Activated T-cell treated with anti-CD3 and anti-CD28 coated beads, Interleukin-2, amount 50 U/mL, for 1 hour (primary cell): Measurements from ENCODE around the gene PPP6R3.
"Not testable (repeated sequence)": the region's sequence is repeated elsewhere in the genome, so short reads cannot be mapped to it uniquely, and the experiment has no call there.

ENCODE experiments used
- DNase-seq: peaks from one replicate; pipeline ENCODE4 v3.0.0-alpha.2; 2020

Gene PPP6R3

DNA sequence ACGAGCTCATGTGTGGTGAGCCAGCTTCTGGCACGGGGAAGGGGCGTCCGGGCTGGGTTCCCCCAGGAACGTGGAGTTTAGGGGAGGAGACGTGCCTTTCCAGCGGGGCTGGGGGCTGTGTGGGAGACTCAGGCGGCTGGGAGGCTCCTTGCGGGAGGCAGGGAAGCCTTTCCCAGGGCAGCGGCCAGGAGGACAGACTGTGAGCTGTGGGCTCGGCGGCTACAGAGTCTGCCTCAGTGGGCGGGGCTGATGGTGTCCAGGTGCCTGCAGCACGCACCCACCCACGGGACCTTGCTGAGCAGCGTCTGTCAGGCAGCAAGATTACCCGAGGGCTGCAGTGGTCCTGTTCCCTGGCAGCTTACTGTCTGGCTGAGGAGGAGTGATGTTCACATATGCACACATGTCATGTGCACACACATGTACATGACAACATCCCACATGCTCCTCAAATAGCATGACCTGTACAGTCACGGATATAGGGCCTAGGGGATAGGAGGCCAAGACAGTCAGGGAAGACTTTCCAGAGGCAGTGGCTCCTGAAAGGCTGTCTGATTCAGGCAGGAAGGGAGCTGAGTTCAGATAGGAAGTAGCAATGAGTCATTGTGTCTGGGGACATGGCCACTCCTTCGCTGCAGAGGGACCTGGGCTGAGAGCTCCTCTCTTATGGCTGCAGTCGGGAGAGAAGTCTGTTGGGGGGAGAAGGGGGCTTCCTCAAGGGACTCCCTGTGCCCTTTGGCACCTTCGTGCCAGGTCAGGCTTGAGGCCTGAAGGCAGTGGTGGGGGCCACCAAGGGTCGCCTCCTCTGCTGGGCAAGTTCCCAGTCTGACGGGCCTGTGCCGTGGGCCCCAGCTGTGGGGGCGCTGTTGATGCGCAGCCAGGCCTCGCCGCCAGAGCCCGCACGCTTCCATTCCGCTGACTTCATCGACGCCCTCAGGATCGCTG lies 23.3 kb upstream of the PPP6R3 start:
- DNase-seq = no peak

DNA sequence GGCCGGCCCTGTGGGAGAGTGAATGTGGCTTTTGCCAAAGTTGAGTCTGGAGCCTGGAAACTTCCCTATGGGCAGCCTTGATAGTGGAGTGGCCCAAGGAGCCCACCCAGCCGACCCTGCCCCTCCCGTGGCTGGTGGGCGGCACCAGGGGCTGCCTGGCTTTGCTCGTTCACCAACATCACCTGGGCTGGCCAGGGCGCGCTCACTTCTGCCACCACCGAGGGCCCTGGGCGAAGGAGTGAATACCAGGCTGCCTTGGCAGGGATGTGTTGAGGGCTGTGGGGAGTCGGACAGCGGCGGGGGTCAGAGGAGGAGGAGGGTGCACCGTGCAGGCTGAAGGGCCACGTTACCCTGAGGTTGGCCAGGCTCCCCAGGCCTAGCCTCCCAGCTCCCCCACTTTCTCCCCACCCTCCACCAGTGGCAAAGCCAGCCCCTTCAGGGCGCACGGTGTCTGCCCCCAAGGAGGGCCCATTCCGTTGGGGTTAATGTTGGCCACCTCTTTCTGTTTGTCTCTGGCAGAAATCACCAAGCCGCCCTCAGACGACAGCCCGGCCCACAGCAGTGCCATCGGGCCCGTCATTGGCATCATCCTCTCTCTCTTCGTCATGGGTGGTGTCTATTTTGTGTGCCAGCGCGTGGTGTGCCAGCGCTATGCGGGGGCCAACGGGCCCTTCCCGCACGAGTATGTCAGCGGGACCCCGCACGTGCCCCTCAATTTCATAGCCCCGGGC lies 22.5 kb upstream of the PPP6R3 start:
- no peak for DNase-seq

DNA sequence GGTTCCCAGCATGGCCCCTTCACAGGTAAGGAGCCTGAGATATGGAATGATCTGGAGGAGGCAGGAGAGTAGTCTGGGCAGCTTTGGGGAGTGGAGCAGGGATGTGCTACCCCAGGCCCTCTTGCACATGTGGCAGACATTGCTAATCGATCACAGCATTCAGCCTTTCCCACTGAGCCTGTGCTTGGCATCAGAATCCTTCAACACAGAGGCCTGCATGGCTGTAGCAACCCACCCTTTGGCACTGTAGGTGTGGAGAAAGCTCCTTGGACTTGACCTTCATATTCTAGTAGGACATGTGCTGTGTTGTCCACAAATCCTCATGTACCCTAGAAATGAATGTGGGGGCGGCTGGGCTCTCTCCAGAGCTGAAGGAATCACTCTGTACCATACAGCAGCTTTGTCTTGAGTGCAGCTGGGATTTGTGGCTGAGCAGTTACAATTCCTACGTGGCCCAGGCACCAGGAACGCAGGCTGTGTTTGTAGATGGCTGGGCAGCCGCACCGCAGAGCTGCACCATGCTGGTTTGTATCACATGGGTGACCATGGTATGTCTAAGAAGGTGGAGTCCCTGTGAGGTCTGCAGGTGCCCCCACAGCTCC lies 21.8 kb upstream of the PPP6R3 start:
- no peak for DNase-seq

DNA sequence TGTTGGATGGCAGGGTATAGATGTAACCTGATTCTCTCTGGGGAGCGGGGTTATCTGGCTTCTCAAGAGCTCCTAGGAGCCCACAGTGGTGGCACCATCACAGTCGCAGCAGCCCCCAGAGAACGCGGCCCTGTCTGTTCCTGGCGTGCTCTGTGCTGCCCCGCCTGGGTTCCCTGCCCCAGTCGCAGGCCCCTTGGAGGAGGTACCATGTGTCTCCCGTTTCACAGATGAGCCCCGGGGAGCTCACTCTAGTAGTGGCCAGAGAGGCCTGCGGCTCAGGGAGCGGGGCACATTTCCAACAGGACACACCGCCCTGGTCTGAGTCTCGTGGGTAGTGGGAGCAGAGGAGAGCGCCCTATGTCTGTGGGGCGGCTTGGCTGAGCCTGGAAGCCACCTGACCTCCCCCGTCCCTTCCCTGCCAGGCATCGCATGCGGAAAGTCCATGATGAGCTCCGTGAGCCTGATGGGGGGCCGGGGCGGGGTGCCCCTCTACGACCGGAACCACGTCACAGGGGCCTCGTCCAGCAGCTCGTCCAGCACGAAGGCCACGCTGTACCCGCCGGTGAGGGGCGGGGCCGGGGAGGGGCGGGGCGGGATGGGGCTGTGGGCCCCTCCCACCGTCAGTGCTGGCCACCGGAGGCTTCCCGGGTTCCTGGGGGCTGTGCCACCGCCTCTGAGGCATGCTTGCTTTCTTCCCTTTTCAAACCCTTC lies 21.0 kb upstream of the PPP6R3 start:
- DNase-seq = no peak

DNA sequence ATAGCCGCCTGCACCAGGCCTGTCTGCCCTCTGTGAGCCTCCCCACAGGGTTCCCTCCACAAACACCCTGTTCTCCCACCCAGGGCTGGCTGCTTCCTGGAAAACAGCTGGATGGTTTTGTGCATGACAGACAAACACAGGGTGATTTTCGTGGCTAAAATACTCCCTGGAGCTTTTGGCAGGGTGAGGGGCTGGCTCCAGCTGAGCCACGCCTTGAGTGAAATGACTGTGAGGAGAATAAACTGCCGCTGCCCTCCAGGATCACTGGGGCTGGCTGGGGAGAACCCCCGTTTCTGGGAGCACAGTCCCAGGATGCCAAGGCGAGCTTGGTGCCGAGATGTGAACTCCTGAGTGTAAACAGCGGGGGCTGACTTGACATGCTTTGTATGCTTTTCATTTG lies 20.3 kb upstream of the PPP6R3 start:
- no peak for DNase-seq

DNA sequence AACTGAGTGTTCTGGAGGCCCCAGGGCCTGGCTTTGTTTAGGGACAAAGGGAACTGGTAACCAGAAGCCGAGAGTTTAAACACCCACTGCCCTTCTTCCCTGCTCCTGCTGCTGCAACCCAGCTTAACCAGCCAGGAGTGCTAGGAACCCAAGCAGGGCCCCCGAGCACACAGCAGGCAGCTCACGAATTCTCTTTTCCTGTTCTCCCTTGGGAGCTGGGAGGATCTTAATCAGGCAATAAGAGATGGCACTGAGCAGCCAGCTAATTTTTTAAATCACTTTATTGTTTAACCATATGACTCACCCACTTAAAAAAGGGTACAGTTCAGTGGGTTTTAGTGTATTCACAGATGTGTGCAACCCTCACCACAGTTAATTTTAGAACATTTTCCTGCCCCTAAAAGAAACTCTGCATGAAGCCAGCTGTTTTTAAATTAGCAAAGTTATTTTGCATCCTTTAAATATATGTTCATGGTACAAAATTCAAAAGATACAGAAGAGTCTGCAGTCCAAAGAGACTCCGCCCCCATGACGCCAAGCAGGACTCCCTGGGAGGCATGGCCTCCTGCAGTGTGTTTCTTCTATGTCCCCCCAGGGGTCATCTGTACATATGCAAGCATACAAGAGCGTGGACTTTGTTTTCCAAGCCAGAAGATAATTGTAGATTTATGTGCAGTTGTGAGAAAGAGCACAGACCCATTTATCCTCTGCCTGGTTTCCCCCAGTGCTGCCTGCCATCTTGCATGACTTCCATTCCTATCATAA lies 18.9 kb upstream of the PPP6R3 start:
- no peak for DNase-seq

DNA sequence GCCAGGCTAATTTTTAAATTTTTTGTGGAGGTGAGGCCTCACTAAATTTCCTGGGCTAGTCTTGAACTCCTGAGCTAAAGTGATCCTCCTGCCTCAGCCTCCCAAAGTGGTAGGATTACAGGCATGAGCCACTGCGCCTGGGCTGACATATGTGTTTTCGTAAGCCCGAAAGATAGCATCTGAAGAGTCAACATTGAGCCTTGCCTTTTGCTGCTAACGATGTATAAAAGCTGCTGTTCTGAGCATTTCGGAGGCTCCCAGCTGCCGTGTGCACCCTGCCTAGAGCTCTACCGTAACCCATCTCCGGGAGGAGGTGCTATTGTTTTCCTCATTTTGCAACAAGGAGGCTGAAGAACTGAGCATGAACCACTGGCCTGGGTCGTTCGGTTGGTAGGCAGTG lies 18.1 kb upstream of the PPP6R3 start:
- no peak for DNase-seq

DNA sequence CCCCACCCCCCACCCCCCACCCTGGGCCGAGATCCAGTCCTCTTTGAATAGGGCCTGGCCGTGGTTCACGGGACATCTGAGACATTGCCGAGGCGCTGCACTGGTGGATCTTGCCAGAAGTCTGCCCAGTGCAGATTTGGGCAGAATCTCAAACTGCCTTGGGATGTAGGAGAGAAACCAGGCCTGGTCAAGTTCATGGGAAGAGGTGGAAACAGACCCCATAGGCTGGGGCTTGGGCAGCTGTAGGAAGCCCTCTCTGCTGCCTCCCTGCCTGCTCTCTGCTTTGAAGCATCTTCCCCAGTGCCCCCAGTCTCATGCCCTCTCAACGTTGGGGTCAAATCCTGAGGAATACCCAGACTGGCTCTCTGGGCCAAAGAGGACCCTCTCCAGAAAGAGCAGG lies 16.0 kb upstream of the PPP6R3 start:
- DNase-seq = no peak

DNA sequence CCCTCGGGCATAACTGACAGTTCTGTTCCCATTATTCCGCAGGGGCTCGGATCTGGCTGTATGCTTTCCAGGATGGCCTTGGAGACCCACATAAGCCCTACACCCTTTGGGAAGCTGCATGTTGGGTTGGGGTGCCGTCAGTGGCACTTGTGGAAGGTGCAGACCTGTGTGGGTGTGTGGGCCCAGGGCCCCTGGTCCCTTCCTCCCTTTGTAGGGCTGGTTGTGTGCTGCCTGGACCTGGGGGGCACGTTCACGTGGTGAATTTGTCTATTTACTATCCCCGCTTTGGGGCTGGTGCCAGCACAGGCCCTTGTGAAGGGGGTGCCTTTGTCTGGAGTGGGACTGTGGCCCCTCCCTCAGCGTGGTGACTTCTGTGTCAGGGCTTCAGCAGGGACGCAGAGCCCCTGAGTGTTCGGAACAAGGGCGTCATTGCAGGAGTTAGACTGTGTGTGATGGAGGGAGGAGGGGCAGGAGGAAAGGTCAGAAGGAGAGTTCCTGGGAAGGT lies 15.0 kb upstream of the PPP6R3 start:
- DNase-seq = no peak

DNA sequence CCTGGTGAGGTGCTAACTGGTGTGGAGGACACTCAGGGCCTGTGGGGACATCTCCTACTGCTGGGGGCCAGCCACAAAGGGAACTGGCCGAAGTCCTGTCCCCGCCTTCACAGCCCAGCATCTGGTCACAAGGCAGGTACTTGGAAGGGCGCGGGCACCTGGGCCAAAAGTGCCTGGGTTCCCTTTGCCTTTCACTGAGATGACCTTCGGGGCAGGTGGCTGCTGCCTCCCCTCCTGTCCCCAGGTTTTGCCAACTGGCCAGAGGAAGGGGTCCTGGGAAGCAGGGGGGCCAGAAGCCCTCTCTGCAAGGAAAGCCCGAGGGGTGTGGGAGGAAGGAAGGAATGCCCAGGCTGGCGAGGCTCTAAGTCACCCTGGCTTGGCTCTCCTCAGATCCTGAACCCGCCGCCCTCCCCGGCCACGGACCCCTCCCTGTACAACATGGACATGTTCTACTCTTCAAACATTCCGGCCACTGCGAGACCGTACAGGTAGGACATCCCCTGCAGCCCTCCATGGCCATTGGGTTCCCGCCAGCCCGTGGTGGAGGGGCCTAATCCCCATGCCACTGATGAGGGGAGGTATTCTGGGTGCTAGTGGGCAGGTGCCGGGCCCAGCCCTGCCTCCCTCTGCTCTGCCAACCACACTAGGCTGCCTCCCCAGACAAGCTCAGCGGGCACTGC lies 14.4 kb upstream of the PPP6R3 start:
- DNase-seq = no peak

DNA sequence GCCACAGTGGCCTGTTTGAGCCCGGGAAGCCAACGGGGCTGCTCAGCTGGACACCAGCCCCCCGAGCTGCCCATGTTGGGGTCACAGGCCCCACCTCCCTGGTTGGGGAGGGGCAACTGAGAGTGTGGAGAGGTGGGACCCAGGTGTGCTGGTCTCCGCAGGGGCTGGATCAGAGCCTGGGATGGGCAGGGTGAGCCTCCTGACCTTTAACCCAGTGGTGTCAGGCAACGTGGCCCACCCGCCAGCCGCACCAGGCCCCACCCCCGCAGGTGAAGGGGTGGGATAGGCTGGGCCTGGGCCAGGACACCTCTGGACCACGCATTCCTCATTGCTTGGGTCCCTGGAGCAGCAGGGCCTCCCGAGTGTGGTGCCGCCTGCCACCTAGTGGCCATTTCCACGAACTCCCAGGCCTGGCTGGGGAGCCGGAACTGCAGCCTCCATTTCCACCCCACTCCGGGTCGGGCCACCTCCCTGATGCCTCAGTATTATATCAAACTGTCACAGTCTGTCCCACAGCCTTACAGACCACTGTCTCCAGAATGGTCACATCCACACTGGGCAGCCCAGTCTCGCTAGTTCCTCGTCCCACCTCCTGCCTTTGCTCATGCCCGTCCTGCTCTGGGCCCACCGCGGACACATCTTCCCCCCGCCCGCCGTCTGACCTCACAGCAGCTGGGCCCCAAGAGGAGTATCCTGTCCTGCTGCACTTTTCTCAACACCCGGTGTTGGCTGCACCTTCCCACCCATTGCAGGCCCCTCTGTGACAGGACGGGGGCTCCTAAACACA lies 13.3 kb upstream of the PPP6R3 start:
- peak; percentile 81 for DNase-seq

DNA sequence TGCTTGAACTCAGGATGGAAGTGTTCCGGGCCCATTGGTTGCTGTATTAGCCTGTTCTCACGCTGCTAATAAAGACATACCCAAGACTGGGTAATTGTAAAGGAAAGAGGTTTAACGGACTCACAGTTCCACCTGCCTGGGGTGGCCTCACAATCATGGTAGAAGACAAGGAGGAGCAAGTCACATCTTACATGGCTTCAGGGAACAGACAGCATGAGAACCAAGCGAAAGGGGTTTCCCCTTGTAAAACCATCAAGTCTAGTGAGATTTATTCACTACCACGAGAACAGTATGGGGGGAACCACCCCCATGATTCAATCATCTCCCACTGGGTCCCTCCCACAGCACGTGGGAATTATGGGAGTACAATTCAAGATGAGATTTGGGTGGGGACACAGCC lies 12.6 kb upstream of the PPP6R3 start:
- not testable (repeated sequence) for DNase-seq

DNA sequence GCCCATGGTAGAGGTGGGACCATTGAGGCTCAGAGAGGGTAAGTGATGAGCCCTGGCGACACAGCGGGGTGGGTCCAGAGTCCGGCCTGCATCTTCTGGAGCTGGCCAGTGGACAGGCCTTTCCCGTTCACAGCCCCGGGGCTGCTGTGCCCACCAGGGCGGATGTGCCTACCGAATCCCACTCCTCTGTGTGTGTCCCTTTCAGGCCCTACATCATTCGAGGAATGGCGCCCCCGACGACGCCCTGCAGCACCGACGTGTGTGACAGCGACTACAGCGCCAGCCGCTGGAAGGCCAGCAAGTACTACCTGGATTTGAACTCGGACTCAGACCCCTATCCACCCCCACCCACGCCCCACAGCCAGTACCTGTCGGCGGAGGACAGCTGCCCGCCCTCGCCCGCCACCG lies 11.9 kb upstream of the PPP6R3 start:
- DNase-seq = no peak

DNA sequence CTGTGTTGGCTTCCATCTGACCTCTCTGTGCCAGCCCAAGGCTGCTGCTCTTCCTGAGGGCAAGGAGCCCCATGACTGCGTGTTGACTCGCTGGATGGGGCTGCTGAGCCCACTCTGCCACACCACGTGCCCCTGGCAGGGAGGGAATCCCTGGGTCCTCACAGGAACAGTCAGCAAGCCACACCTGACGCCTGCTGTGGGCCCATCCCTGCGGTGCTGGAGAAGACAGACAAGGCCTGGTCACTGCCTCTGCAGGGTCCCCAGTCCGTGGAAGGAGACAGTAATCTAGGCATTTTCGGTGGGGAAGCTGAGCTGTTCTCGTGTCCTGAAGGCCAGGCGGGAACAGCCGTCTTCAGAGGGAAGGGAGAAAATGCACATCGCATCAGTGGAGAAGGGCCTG lies 10.6 kb upstream of the PPP6R3 start:
- no peak for DNase-seq

DNA sequence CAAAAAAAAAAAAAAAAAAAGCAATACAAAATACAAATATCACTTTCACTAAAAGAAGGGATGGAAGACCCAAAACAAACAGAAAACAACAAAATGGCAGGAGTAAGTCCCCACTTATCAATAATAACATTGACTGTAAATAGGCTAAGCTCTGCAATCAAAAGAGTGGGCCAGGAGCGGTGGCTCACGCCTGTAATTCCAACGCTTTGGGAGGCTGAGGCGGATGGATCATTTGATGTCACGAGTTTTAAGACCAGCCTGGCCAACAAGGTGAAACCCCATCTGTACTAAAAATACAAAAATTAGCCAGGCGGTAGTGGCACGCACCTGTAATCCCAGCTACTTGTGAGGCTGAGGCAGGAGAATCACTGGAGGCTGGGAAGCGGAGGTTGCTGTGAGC lies 9.8 kb upstream of the PPP6R3 start:
- DNase-seq = no peak

DNA sequence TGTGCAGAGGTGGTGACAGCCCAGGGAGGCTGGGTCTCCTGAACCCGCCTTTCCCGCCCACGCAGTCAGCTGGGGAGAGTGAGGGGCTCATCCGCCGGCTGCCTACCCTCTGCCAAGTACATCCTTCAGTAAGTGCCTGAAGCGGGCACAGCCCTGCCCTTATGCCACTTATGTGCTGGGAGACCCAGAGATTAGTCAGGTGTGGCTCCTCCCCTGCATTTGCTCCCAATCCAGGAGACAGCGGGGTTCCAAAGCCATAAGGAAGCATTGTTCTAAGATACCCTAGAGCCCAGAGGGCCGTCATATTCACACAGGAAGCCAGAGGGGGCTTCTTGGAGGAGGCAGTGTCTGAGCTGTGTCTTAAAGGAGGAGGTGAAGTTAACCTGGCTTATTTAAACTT lies 5.8 kb upstream of the PPP6R3 start:
- DNase-seq = no peak

DNA sequence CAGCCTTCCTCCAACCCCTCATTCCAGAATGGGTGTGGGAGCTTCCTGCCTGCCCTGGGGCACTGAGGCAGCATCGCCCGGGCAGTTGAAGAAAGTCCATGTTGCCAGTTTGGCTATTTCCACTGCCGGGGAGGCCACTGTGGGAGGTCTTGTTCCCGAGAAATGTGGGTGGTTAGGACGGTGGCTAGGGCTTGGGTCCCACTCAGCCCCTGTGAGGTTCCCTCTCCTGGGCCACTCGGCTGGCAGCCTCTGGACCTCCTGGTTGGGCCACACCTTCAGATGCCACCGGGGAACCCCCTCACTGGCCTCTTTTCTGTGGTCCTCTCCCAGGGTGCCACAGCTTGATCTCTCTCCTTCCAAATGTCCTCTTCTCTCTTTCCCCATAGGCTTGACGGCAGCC lies 5.1 kb upstream of the PPP6R3 start:
- no peak for DNase-seq

DNA sequence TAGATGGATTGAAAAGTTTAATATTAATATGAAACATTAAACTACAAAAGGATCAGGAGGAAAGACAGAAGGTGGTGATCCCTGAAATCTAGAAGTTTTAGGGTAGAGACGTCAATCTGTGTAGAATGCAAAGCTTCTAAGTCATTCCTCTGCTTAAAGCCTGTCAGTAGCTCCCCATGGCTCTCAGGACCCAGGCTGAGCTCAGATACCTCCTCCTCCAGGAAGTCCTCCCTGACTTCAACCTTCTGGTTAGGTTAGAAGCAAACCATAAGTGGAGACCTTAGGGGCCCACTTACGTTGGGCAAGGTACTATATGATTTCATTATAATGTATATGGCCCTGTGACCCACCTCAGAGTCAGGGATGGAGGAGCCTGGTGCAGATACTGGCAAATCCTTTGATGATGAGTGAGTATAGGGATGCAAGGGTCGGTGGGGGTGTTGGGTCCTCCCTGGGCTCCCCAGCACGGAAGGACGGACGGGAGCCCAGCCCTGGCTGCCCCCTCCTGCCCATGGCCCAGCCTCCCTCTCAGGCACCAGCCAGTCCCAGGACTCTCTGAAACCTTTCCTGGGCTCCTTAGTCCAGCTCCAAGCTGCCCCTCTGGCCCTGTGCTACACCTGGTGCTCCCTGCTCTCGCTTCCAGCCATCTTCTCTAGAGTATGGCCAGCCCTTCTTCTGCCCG lies 3.2 kb upstream of the PPP6R3 start:
- DNase-seq = peak; percentile 12

DNA sequence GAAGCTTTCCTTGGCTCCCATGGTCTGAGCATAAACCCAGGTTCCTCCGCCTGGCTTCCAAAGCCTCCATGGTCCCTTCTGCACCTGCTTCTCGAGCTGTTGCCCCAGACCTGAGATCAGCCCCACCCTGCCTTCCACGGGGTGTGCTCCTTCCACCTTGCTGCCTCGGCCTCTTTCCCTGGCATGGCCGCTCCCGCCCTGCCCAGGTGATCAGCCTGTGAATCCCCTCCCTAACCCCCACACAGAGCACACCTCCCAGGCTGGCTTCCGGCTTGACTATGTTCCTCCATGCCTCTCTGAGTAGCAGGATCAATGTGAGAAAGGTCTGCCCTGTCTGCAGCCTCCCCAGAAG lies 2.7 kb upstream of the PPP6R3 start:
- peak; percentile 8 for DNase-seq

DNA sequence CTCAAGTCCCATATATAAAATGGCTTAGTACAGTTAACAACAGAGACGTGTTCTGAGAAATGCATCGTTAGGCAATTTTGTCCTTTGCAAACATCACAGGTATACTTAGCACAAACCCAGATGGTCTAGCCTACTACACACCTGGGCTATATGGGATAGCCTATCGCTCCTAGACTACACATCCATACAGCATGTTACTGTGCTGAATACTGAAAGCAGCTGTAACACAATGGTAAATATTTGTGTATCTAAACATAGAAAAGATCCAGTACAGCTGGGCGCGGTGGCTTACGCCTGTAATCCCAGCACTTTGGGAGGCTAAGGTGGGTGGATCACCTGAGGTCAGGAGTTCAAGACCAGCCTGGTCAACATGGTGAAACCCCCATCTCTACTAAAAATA lies 2.2 kb upstream of the PPP6R3 start:
- peak; percentile 4 for DNase-seq
